RWPE1 (cell line): ENCODE measurements around the gene AHI1.

Experiments used
- CTCF ChIA-PET: fragments of 350-600 bp; sonication (Branson Sonifier 250); formaldehyde crosslinking; extraction: SDS; loops from one replicate; lab custom pipeline; 2021; lab: Yijun Ruan, JAX
- POLR2A ChIA-PET: fragments of 400-600 bp; formaldehyde crosslinking; extraction: SDS; loops from one replicate; lab custom pipeline; 2020; ENCODE audit warnings: antibody characterized with exemption; ENCODE audit not compliant: low non-redundant PET; lab: Yijun Ruan, JAX
- DNase-seq: peaks from one replicate; pipeline ENCODE4 v3.0.0; 2012; ENCODE audit warnings: low spot score
- H3K27ac ChIP-seq: fragments of 450-650 bp; 2 replicates; pipeline ENCODE4 v1.5.1; 2017
- CTCF ChIP-seq: fragments of 450-650 bp; conservative IDR thresholded peaks from 2 replicates; pipeline ENCODE4 v1.5.1; 2017; ENCODE audit warnings: low read depth, mild to moderate bottlenecking

Gene AHI1

DNA sequence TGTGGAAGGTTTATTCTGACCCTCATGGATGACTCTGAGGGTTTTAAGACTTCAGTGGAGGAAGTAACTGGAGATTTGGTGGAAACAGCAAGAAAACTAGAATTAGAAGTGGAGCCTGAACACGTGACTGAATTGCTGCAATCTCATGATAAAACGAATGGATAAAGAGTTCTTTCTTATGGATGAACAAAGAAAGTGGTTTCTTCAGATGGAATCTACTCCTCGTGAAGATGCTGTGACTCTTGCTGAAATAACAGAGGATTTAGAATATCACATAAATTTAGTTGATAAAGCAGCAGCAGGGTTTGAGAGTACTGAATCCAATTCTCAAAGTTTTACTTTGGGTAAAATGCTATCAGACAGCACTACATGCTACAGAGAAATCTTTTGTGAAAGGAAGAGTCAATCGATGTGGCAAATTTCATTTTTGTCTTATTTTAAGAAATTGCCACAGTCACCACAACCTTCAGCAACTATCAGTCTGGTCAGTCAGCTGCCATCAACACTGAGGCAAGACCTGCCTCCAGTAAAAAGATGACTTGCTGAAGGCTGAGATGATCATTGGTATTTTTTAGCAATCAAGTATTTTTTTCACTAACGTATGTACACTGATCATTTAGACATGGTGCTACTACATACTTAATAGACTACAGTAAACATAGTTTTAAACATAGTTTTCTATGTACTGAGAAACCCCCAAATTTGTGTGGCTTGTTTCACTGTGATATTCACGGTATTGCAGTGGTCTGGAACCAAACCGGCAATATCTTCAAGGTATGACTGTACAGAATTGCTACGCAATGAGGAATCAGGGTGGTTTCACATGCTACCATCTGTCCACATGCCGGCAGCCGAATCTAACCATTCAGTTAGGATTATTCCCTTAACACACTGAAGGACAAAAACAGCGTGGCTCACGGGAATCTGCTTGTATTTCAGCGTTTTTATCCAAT, 167.4 kb downstream of the AHI1 start:
- ChIA-PET POLR2A (no interaction called here), CTCF (no interaction called here)
- TF ChIP-seq CTCF: no peak
- H3K27ac ChIP-seq: no peak overlapping the region
- no peak for DNase-seq

DNA sequence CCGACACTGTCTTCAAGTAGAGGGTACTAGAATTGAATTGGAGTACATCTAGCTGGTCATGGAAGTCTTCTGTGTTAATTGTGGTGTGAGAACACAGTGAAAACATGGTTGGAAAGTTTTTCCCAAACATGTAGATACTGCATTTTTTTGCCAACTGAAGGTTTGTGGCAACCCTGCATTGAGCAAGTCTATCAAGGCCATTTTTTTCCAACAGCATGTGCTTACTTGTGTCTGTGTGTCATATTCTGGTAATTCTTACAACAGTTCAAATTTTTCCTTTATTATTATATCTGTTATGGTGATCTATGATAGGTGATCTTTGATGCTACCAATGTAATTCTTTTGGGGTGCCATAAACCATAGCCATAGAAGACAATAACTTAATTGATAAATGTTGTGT, 169.4 kb downstream of the AHI1 start:
- ChIA-PET POLR2A (no interaction called here), CTCF (no interaction called here)
- H3K27ac ChIP-seq: no peak overlapping the region
- DNase-seq: no peak
- no peak for TF ChIP-seq CTCF

DNA sequence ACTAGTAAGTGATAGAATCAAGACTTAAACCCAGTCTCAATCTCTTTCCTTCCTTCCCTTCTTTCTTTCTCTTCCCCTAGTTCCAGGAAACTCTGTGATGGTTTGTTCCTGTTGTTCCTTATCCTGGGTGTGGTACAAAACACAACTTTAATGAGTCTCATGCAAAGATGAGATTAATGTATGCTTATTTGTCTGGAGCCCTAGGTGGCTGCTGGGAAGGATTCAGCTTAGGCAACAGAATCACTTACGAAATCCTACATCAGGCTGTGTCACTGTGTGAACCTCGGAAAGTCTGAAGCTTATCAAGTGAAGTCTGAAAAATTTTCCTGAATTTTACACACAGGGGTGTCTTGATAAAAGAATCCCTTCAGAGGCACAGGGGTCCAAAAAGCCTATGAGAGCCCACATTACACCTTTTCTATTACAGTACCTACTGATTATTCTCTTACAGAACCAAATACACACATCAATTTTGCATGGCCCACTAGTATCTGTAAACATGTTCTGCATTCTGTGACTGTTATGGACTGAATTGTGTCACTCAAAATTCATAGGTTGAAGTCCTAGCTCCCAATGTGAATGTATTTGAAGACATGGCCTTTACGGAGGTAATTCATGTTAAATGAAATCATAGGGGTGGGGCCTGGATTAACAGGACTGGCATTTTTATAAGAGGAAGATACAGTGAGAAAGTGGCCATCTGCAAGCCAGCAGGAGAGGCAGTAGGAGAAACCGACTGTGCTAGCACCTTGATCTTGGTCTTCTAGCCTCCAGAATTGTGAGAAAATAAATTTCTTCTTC, 171.7 kb downstream of the AHI1 start:
- POLR2A ChIA-PET: interaction anchor here (0.6 kb wide), 1 partner anchor 13 kb away, joined by 3 read pairs; no protein-coding TSS in a partner anchor

DNA sequence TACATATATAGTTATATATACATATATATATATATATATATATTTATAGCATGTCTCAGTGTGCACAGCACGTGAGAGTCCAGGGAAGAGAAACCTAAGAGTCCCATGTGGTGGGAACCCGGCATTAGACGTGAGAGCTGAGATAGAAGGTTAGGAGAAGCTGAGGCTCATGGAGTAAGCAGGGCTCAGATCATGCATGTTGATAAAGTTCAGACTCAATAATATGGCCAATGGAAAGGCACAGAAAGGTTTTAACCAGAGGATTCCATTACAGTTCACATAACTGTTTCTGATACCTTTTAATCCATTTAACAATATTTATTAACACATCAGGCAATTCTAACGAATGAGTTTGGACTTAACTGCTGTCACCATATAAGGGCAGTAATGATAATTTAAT, 173.0 kb downstream of the AHI1 start:
- no peak overlapping the region for H3K27ac ChIP-seq
- no peak for TF ChIP-seq CTCF
- DNase-seq: no peak
- ChIA-PET POLR2A (no interaction called here), CTCF (interaction anchor here (0.7 kb wide), 1 partner anchor 1327 kb away, joined by 3 read pairs; no protein-coding TSS in a partner anchor)

More for the DNA sequence above, 171.7 kb downstream of the AHI1 start:
- DNase-seq: no peak
- TF ChIP-seq CTCF: no peak
- no peak overlapping the region for H3K27ac ChIP-seq
- CTCF ChIA-PET: no interaction called here

GRCh38 chr6:135323979-135324378, 173.6 kb downstream of the AHI1 start:
- DNase-seq: no peak
- ChIA-PET CTCF (no interaction called here), POLR2A (no interaction called here)
- no peak for TF ChIP-seq CTCF
- no peak overlapping the region for H3K27ac ChIP-seq

DNA sequence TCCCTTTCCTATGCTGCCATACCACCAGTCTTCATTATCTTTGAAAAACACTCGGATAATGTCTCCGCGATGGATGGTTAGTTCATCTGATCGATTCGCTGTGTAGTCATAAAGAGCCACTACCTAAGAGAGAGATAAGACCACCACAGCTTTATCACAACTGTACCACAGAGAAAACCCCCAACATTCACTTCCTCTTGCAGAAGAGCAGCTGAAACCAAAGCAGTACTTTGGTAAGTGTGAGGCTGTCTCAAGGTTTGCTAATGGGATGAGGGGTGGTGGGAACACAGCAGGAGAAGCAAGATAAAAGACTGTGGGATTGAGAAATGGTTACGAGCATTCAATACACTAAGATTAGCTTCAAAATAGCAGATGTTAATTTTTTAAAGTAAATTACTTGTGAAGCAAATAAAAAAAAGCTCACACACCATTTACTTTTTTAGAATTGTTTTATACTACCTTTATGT, 174.3 kb downstream of the AHI1 start:
- CTCF ChIA-PET: interaction anchor here (0.6 kb wide), 1 partner anchor 353 kb away, joined by 3 read pairs; no protein-coding TSS in a partner anchor
- POLR2A ChIA-PET: no interaction called here
- H3K27ac ChIP-seq: no peak overlapping the region
- TF ChIP-seq CTCF: no peak
- no peak for DNase-seq
